Endodermal cell (in vitro differentiated cells): ENCODE measurements around the gene LHX2. TPM values are rescaled to one million over a fixed set of nuclear protein-coding genes. Genes with fewer than 3 reads are reported as not detected.

ENCODE experiments used
- DNase-seq: peaks from one replicate; pipeline ENCODE4 v3.0.0-alpha.2; 2017
- H3K27ac ChIP-seq: 2 replicates; pipeline ENCODE4 v1.5.1; 2013; ENCODE audit warnings: mild to moderate bottlenecking, low read depth, low read length, moderate library complexity
- H3K27me3 ChIP-seq: 2 replicates; pipeline ENCODE4 v1.6.1; 2013; ENCODE audit warnings: mild to moderate bottlenecking, low read length, moderate library complexity; ENCODE audit not compliant: insufficient read depth, control insufficient read depth, poor library complexity, severe bottlenecking
- H3K36me3 ChIP-seq: 2 replicates; pipeline ENCODE4 v1.7.0; 2013; ENCODE audit warnings: mild to moderate bottlenecking, low read length, moderate library complexity; ENCODE audit not compliant: control insufficient read depth, insufficient read depth
- H3K4me1 ChIP-seq: one replicate; pipeline ENCODE4 v1.7.0; 2013; ENCODE audit warnings: low read length; ENCODE audit not compliant: control insufficient read depth, insufficient read depth
- H3K4me3 ChIP-seq: 2 replicates; pipeline ENCODE4 v1.5.1; 2013; ENCODE audit warnings: mild to moderate bottlenecking, low read length, moderate library complexity
- H3K9ac ChIP-seq: 2 replicates; pipeline ENCODE4 v1.6.1; 2013; ENCODE audit warnings: mild to moderate bottlenecking, low read length, moderate library complexity; ENCODE audit not compliant: poor library complexity, severe bottlenecking; ENCODE audit errors: extremely low read depth
- H3K9me3 ChIP-seq: 2 replicates; pipeline ENCODE4 v1.6.1; 2013; ENCODE audit warnings: mild to moderate bottlenecking, low read length, moderate library complexity; ENCODE audit not compliant: control insufficient read depth
- H3K27ac Mint-ChIP-seq: 2 replicates; pipeline ENCODE4 v1.8.0; 2020; ENCODE audit warnings: mixed read lengths
- H3K27me3 Mint-ChIP-seq: 2 replicates; pipeline ENCODE4 v1.8.0; 2021; ENCODE audit warnings: mild to moderate bottlenecking, mixed read lengths; ENCODE audit not compliant: insufficient read depth
- H3K36me3 Mint-ChIP-seq: 2 replicates; pipeline ENCODE4 v1.8.0; 2020; ENCODE audit warnings: low read depth, mixed read lengths
- H3K4me1 Mint-ChIP-seq: 2 replicates; pipeline ENCODE4 v1.8.0; 2020; ENCODE audit warnings: mixed read lengths
- H3K4me3 Mint-ChIP-seq: 2 replicates; pipeline ENCODE4 v1.8.0; 2020; ENCODE audit warnings: mild to moderate bottlenecking, moderate library complexity, mixed read lengths
- H3K9me3 Mint-ChIP-seq: 2 replicates; pipeline ENCODE4 v1.8.0; 2020; ENCODE audit warnings: mild to moderate bottlenecking, mixed read lengths
- WGBS, 2 experiments: methylation state at CpG; one replicate each; pipeline versions ENCODE4 v1.1.5 to v1.1.7; 2013; ENCODE audit warnings: missing lambda C conversion rate in 2 of 2, mixed read lengths in 1 of 2; ENCODE audit not compliant: insufficient coverage in 1 of 2, insufficient read length in 1 of 2; 5-methylcytosine and 5-hydroxymethylcytosine counted together
- total RNA-seq, 2 donors: library from RNA; stranded (reverse); fragmentation: NEBNext Ultra II Directional in 1 of 2; extraction: Animal tissue kit (Norgen Biotek cat#: 25700) in 1 of 2; gene quantifications; 2 replicates in 1 of 2; 3 replicates in 1 of 2; pipeline ENCODE4 v1.2.1, GENCODE V29; 2021
- TF ChIP-seq, protein P1 (sequence below): fragments of 200-600 bp; sonication (generic); conservative IDR thresholded peaks from 2 replicates; pipeline ENCODE4 v1.5.0; 2021; ENCODE audit warnings: antibody characterized with exemption, mild to moderate bottlenecking

The LHX2 gene
- total RNA-seq, 2 donors from 2014 or later, result 0.20 to 0.29 TPM

DNA sequence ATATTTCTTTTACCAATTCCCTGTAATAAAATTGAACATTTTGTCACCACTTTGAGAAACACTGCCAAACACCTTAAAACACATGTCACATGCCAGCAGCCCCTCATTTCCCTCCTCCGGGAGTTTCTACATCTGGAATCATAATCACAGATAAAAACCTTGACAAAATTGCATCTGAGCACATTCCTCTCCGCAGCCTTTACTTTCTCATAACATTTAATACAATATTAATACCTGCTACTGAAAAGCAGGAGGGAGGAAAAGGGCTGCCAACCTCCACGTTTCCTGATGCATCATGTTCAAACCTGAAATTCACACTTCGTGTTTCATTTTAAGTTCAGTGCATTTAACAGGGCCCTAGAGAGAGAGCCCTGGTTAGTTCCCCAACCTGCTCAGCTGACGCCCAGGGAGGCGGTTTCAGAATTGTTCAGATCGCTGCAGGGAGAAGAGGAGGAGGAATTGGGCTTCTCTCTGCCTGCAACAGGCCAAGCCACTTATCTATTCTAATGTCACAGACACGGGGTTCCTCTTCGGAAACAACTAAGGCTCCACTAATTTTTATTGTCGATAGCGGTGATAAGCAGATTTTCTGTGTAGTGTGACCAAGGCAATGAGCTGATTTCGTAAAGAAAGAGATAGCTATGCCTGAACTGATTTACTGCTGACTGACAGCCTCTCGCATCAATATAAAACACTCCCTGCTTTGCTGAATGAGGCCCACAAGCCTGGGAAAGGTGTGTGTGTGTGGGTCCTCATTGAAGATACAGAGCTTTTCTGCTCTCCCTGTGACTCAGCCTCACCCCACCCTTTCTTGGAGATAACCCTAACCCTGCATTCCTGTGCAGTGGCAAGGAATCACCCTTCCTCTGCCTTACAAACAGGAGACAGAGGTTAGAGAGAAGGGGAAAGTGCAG lies 4.9 kb upstream of the LHX2 start:
- Mint-ChIP-seq H3K27ac (no peak overlapping the region), H3K27me3 (peaks cover 100% of the 10 kb centered on the region), H3K4me3 (no peak overlapping the region), H3K9me3 (no peaks in the 10 kb centered on the region), H3K36me3 (no peaks in the 10 kb centered on the region), H3K4me1 (peaks cover 46% of the 10 kb centered on the region)
- Histone ChIP-seq H3K27me3 (peaks cover 99% of the 10 kb centered on the region), H3K4me1 (peaks cover 3% of the 10 kb centered on the region), H3K9me3 (no peaks in the 10 kb centered on the region), H3K36me3 (no peaks in the 10 kb centered on the region), H3K27ac (no peak overlapping the region), H3K9ac (no peak overlapping the region), H3K4me3 (no peak overlapping the region)
- 5 to 6% methylated on average over 10 to 13 of the region's 13 CpGs for WGBS, 2 experiments
- TF ChIP-seq, protein P1, sequence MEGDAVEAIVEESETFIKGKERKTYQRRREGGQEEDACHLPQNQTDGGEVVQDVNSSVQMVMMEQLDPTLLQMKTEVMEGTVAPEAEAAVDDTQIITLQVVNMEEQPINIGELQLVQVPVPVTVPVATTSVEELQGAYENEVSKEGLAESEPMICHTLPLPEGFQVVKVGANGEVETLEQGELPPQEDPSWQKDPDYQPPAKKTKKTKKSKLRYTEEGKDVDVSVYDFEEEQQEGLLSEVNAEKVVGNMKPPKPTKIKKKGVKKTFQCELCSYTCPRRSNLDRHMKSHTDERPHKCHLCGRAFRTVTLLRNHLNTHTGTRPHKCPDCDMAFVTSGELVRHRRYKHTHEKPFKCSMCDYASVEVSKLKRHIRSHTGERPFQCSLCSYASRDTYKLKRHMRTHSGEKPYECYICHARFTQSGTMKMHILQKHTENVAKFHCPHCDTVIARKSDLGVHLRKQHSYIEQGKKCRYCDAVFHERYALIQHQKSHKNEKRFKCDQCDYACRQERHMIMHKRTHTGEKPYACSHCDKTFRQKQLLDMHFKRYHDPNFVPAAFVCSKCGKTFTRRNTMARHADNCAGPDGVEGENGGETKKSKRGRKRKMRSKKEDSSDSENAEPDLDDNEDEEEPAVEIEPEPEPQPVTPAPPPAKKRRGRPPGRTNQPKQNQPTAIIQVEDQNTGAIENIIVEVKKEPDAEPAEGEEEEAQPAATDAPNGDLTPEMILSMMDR, result no peak
- peak; percentile 69 for DNase-seq

DNA sequence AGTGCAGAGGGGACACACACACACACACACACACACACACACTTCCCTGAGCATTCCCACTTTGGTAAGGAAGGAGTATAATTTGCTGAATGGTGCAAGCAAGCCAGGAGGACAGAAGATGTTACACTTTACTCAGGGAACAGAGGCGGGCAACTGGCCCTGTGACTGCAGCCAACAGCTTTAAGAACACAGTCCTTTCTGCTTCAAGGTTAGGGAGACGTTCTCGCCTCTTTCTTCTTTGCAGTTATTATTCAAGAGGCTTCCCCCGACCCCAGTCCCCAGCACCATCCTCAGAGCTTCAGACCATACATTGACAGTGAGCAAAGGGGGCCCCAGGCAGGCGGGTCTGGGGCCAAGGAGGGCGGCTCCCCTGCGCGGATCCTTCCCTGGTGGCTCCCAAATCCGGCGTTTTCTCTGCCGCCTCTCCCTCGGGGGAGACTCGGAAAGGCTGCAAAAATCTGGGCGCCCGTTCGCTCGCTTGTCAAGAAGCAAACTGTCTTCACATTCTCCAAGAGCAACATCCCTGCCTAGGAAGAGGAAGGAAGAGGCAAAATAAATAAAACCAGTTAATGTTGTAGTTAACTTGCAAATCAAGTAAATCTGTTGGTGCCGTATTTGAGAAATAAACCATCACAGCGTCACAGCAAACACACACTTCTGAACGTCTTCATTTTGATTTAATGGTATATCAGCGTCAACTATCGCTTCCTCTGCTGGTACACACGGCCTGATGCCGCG lies 3.8 kb upstream of the LHX2 start:
- peak; percentile 54 for DNase-seq
- Mint-ChIP-seq H3K27ac (no peak overlapping the region), H3K4me1 (peaks cover 46% of the 10 kb centered on the region)

DNA sequence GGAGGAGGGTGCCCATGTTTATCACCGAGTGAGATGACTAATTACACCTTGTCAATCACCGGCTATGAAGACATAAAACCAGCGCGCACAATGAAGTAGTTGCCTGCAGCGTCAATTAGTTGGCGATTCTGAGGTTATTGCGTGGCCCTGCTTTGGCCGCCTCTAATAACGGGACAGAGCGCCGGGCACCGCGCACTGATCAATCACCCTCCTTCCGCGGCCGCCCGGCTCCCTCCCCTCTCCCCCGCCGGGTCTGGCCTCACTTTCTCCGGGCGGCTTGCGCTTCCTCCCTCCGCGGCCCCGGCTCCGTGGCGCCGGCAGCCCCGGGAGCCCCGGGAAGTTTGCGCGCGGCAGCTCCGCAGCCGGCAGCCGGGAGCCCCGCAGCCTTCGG lies 3.3 kb upstream of the LHX2 start:
- Histone ChIP-seq H3K9me3 (no peaks in the 10 kb centered on the region), H3K4me3 (peak overlapping the region; percentile 77), H3K27me3 (peaks cover 99% of the 10 kb centered on the region), H3K36me3 (no peaks in the 10 kb centered on the region), H3K27ac (no peak overlapping the region), H3K4me1 (peaks cover 3% of the 10 kb centered on the region), H3K9ac (no peak overlapping the region)
- H3K27ac Mint-ChIP-seq, result no peak overlapping the region
- 0 to 1% methylated on average over 23 to 38 of the region's 38 CpGs for WGBS, 2 experiments
- TF ChIP-seq, protein P1, result no peak
- H3K9me3 Mint-ChIP-seq, result no peaks in the 10 kb centered on the region
- peak overlapping the region; percentile 50 for H3K4me3 Mint-ChIP-seq
- no peaks in the 10 kb centered on the region for H3K36me3 Mint-ChIP-seq
- H3K27me3 Mint-ChIP-seq, result peaks cover 98% of the 10 kb centered on the region
- DNase-seq, result peak; percentile 86
- peaks cover 48% of the 10 kb centered on the region for H3K4me1 Mint-ChIP-seq

More for the DNA sequence above, 3.8 kb upstream of the LHX2 start:
- H3K36me3 Mint-ChIP-seq, result no peaks in the 10 kb centered on the region
- H3K4me1 ChIP-seq, result peaks cover 3% of the 10 kb centered on the region
- H3K9me3 Mint-ChIP-seq, result no peaks in the 10 kb centered on the region
- H3K27me3 Mint-ChIP-seq, result peaks cover 98% of the 10 kb centered on the region
- peak overlapping the region; percentile 50 for H3K4me3 Mint-ChIP-seq
- TF ChIP-seq, protein P1, result no peak
- H3K27me3 ChIP-seq, result peaks cover 99% of the 10 kb centered on the region
- no peaks in the 10 kb centered on the region for H3K36me3 ChIP-seq
- H3K27ac ChIP-seq, result no peak overlapping the region
- H3K4me3 ChIP-seq, result peak overlapping the region; percentile 77
- H3K9me3 ChIP-seq, result no peaks in the 10 kb centered on the region
- 3 to 4% methylated on average over 8 to 25 of the region's 25 CpGs for WGBS, 2 experiments
- no peak overlapping the region for H3K9ac ChIP-seq
